Peyer's patch (tissue), 4 donors: Measurements from ENCODE around the gene ALDH1A2.
"Not testable (repeated sequence)": the region's sequence is repeated elsewhere in the genome, so short reads cannot be mapped to it uniquely, and the experiment has no call there.

ENCODE experiments used
- CTCF ChIP-seq, 6 experiments: fragments of 450-650 bp in 4 of 6; fragments of 200-600 bp in 2 of 6; sonication (generic) in 1 of 6; IDR thresholded peaks; one replicate each; pipeline ENCODE4 v1.5.1; 2017 to 2019; ENCODE audit warnings: antibody characterized with exemption in 6 of 6, mild to moderate bottlenecking in 3 of 6, moderate library complexity in 1 of 6
- POLR2A ChIP-seq, 2 donors: fragments of 450-650 bp; IDR thresholded peaks; one replicate each; pipeline ENCODE4 v1.5.1; 2017; ENCODE audit warnings: antibody characterized with exemption in 2 of 2, mild to moderate bottlenecking in 2 of 2, moderate library complexity in 2 of 2

- not testable (repeated sequence) for TF ChIP-seq CTCF, POLR2A (IDR thresholded peaks at IDR 0.05)
These were observed 47.8 kb upstream of the ALDH1A2 start for GRCh38 chr15:58113358-58113757.
